Panc1 (cell line): ENCODE data around the gene MMP24OS. TPM values are rescaled to one million over a fixed set of nuclear protein-coding genes. Genes with fewer than 3 reads are reported as not detected.
A peak's percentile ranks its signal among the peaks of the same experiment; 100 is the strongest.

Experiments
- ATAC-seq: fragments of 200-7000 bp; cut with Tn5 transposase; 2 replicates; pipeline ENCODE4 v1.9.1; 2020; ENCODE audit warnings: mild to moderate bottlenecking, moderate library complexity
- BruUV-seq: library from RNA; stranded (reverse); fragments of 400-500 nt; replicated peaks from 2 replicates; lab custom pipeline; 2021; lab: Mats Ljungman, UMichigan
- CTCF ChIA-PET: fragments of 300-600 bp; sonication (Branson Sonifier 250); formaldehyde crosslinking; loops from one replicate; lab custom pipeline; 2022; ENCODE audit warnings: antibody characterized with exemption; lab: Charles Lee
- POLR2A ChIA-PET: fragments of 300-600 bp; sonication (Branson Sonifier 250); formaldehyde crosslinking; loops from one replicate; lab custom pipeline; 2022; ENCODE audit warnings: antibody characterized with exemption; lab: Charles Lee
- DNase-seq: peaks from one replicate; pipeline ENCODE4 v3.0.0-alpha.2; 2010; ENCODE audit warnings: low read depth, low spot score
- H3K27ac ChIP-seq: 2 replicates; pipeline ENCODE4 v1.5.1; 2011; ENCODE audit warnings: mild to moderate bottlenecking, low read length, inconsistent platforms
- H3K27me3 ChIP-seq: fragments of 200-500 bp; sonication (Bioruptor generic); 2 replicates; pipeline ENCODE4 v1.6.0; 2014; ENCODE audit warnings: low read length, inconsistent platforms; ENCODE audit not compliant: control insufficient read depth, insufficient read depth
- H3K36me3 ChIP-seq: fragments of 200-500 bp; sonication (Bioruptor generic); 2 replicates; pipeline ENCODE4 v1.5.1; 2014; ENCODE audit warnings: inconsistent platforms, mild to moderate bottlenecking, low read length, moderate library complexity; ENCODE audit not compliant: control insufficient read depth, insufficient read depth
- H3K4me1 ChIP-seq: 2 replicates; pipeline ENCODE4 v1.5.1; 2011; ENCODE audit warnings: inconsistent platforms, mild to moderate bottlenecking, low read length, moderate library complexity; ENCODE audit not compliant: control insufficient read depth, insufficient read depth
- H3K4me3 ChIP-seq, 2 experiments: 2 replicates each; pipeline ENCODE4 v1.5.1; 2011 to 2012; ENCODE audit warnings: low read depth in 2 of 2, low read length in 2 of 2, mild to moderate bottlenecking in 2 of 2, inconsistent platforms in 1 of 2, moderate library complexity in 1 of 2
- H3K9me3 ChIP-seq: fragments of 200-500 bp; sonication (Bioruptor generic); 2 replicates; pipeline ENCODE4 v1.5.1; 2014; ENCODE audit warnings: low read depth, mild to moderate bottlenecking, inconsistent platforms, low read length, moderate library complexity; ENCODE audit not compliant: control insufficient read depth, insufficient read depth
- CTCF ChIP-seq: fragments of 450-650 bp; IDR thresholded peaks from 2 replicates; pipeline ENCODE4 v1.5.1; 2017; ENCODE audit warnings: mild to moderate bottlenecking
- POLR2AphosphoS5 ChIP-seq: IDR thresholded peaks from 2 replicates; pipeline ENCODE4 v1.6.1; 2012; ENCODE audit warnings: mild to moderate bottlenecking, low read depth, low read length, moderate library complexity
- REST ChIP-seq, 2 experiments: IDR thresholded peaks; 2 replicates each; pipeline ENCODE4 v1.6.1; 2011 to 2012; ENCODE audit warnings: low read depth in 2 of 2, control low read depth in 1 of 2, low read length in 1 of 2, mild to moderate bottlenecking in 1 of 2, moderate library complexity in 1 of 2; ENCODE audit not compliant: insufficient read depth in 1 of 2
- SIN3A ChIP-seq: IDR thresholded peaks from 2 replicates; pipeline ENCODE4 v1.6.1; 2012; ENCODE audit warnings: low read depth, mild to moderate bottlenecking, low read length, moderate library complexity, borderline replicate concordance; ENCODE audit not compliant: insufficient read depth
- TCF7L2 ChIP-seq: IDR thresholded peaks from 2 replicates; pipeline ENCODE4 v1.6.1; 2011; ENCODE audit warnings: mild to moderate bottlenecking, low read depth, low read length, inconsistent platforms
- in situ Hi-C: cut with HindIII; loops from 2 replicates; pipeline ENCODE4 v1.10.0; 2016; ENCODE audit warnings: low sequenced_read_pairs, low pct_unique_long_range_greater_than_20kb
- intact Hi-C: fragments of 100-400 bp; cut with micrococcal nuclease; formaldehyde crosslinking; loops from one replicate; pipeline ENCODE4 v1.10.0; 2022; ENCODE audit not compliant: unreplicated experiment
- total RNA-seq: library from RNA; stranded (reverse); gene quantifications from one replicate; pipeline ENCODE4 v1.2.1, GENCODE V29; 2021; ENCODE audit not compliant: unreplicated experiment

Gene MMP24OS
- total RNA-seq, 1 experiment from 2014 or later: 83.8 TPM

GRCh38 chr20:35305682-35306556 is 28.0 kb upstream of the MMP24OS start:
- BruUV-seq: no TSS peak
- ChIA-PET CTCF (interaction anchor here (0.5 to 2.0 kb wide), 11 partner anchors 9 to 322 kb away, joined by 3 to 9 read pairs (median 3); no protein-coding TSS in a partner anchor), POLR2A (interaction anchor here (0.5 kb wide), 1 partner anchor 215 kb away, joined by 8 read pairs; no protein-coding TSS in a partner anchor)
- peaks cover 80% of the 10 kb centered on the region for H3K4me1 ChIP-seq
- no peaks in the 10 kb centered on the region for H3K27me3 ChIP-seq
- TF ChIP-seq POLR2AphosphoS5: peak; percentile 89
- TF ChIP-seq CTCF: no peak
- peak; percentile 91 for TF ChIP-seq TCF7L2
- peak; percentile 96 for DNase-seq
- no peaks in the 10 kb centered on the region for H3K9me3 ChIP-seq
- peak; percentile 87 for ATAC-seq
- intact Hi-C loops: no loop called here
- in situ Hi-C loops: no loop called here
- no peaks in the 10 kb centered on the region; the same call in 1 of the 2 replicates for H3K36me3 ChIP-seq
- no peak overlapping the region for H3K4me3 ChIP-seq
- peak overlapping the region; percentile 97 for H3K27ac ChIP-seq

- CTCF ChIA-PET: interaction anchor here (0.6 to 2.2 kb wide), 4 partner anchors 24 to 134 kb away, joined by 3 to 10 read pairs (median 6); partner anchors contain the start of gene MMP24OS
- no peaks in the 10 kb centered on the region; the same call in 1 of the 2 replicates for H3K36me3 ChIP-seq
- ATAC-seq (no peak), DNase-seq (no peak)
- no peak for TF ChIP-seq SIN3A
- no peak for TF ChIP-seq TCF7L2
- TF ChIP-seq REST (IDR thresholded peaks at IDR 0.05; ENCODE audit: insufficient read depth in 1 of 2, low read depth in 2 of 2, low read length in 1 of 2): no peak
- TF ChIP-seq CTCF: no peak
- no peak for TF ChIP-seq POLR2AphosphoS5
- in situ Hi-C loops: no loop called here
- POLR2A ChIA-PET: interaction anchor here (0.5 to 0.6 kb wide), 2 partner anchors 149 to 214 kb away, joined by 6 to 8 read pairs; no protein-coding TSS in a partner anchor
- H3K9me3 ChIP-seq: no peaks in the 10 kb centered on the region
- no peaks in the 10 kb centered on the region for H3K27me3 ChIP-seq
- peak overlapping the region; percentile 97 for H3K27ac ChIP-seq
- H3K4me1 ChIP-seq: peaks cover 78% of the 10 kb centered on the region
- intact Hi-C loops: loop anchor here (5.0 kb wide), 1 partner anchor 142 kb away; no protein-coding TSS in a partner anchor
- no peak overlapping the region for H3K4me3 ChIP-seq
- BruUV-seq: no TSS peak
Observed at GRCh38 chr20:35304956-35305355, 27.0 kb upstream of the MMP24OS start.
